Esophagus (tissue), 2 donors: ENCODE measurements around the gene HMX1. TPM values are rescaled to one million over a fixed set of nuclear protein-coding genes. Genes with fewer than 3 reads are reported as not detected.

ENCODE experiments used
- H3K27ac ChIP-seq, 2 donors: one replicate each; pipeline ENCODE4 v1.5.1; 2013; ENCODE audit warnings: low read depth in 2 of 2, mild to moderate bottlenecking in 2 of 2, inconsistent platforms in 1 of 2, low read length in 1 of 2, moderate library complexity in 1 of 2
- H3K27me3 ChIP-seq, 2 donors: one replicate each; pipeline ENCODE4 v1.6.1; 2013; ENCODE audit warnings: low read length in 2 of 2, control low read depth in 1 of 2, mild to moderate bottlenecking in 1 of 2; ENCODE audit not compliant: insufficient read depth in 2 of 2, control insufficient read depth in 1 of 2
- H3K36me3 ChIP-seq, 2 donors: one replicate each; pipeline ENCODE4 v1.6.1; 2013; ENCODE audit warnings: low read length in 1 of 2; ENCODE audit not compliant: control insufficient read depth in 2 of 2, insufficient read depth in 2 of 2
- H3K4me1 ChIP-seq, 2 donors: one replicate each; pipeline ENCODE4 v1.6.1; 2013; ENCODE audit warnings: low read length in 1 of 2; ENCODE audit not compliant: control insufficient read depth in 2 of 2, insufficient read depth in 2 of 2
- H3K4me3 ChIP-seq, 2 donors: one replicate each; pipeline ENCODE4 v1.5.1; 2013; ENCODE audit warnings: low read length in 2 of 2, mild to moderate bottlenecking in 2 of 2, low read depth in 1 of 2, moderate library complexity in 1 of 2
- H3K9me3 ChIP-seq, 2 donors: one replicate each; pipeline ENCODE4 v1.6.1; 2013; ENCODE audit warnings: mild to moderate bottlenecking in 2 of 2, low read depth in 1 of 2, low read length in 1 of 2, moderate library complexity in 1 of 2; ENCODE audit not compliant: control insufficient read depth in 2 of 2, insufficient read depth in 1 of 2
- WGBS, 2 donors: extraction: QIAGEN DNeasy Blood & Tissue Kit; methylation state at CpG; one replicate each; pipeline ENCODE4 v1.1.7; 2013; 5-methylcytosine and 5-hydroxymethylcytosine counted together
- polyA plus RNA-seq, 2 donors: library from polyadenylated mRNA; stranded (reverse); fragments of 200-250 nt; gene quantifications; one replicate each; pipeline ENCODE4 v1.2.3, GENCODE V29; 2013
- donor health status: healthy with polysubstance abuse.
- donor health status: Bipolar disorder and iron deficiency.

Gene HMX1
- polyA plus RNA-seq, 2 donors: not detected

GRCh38 chr4:8915201-8916200, 43.9 kb upstream of the HMX1 start:
- H3K36me3 ChIP-seq: no peaks in the 10 kb centered on the region
- H3K27ac ChIP-seq: no peak overlapping the region
- no peaks in the 10 kb centered on the region for H3K9me3 ChIP-seq
- no peak overlapping the region for H3K4me3 ChIP-seq
- no peaks in the 10 kb centered on the region for H3K4me1 ChIP-seq
- no peaks in the 10 kb centered on the region for H3K27me3 ChIP-seq
- 67 to 83% methylated on average over 23 to 27 of the region's 27 CpGs for WGBS, 2 donors

DNA sequence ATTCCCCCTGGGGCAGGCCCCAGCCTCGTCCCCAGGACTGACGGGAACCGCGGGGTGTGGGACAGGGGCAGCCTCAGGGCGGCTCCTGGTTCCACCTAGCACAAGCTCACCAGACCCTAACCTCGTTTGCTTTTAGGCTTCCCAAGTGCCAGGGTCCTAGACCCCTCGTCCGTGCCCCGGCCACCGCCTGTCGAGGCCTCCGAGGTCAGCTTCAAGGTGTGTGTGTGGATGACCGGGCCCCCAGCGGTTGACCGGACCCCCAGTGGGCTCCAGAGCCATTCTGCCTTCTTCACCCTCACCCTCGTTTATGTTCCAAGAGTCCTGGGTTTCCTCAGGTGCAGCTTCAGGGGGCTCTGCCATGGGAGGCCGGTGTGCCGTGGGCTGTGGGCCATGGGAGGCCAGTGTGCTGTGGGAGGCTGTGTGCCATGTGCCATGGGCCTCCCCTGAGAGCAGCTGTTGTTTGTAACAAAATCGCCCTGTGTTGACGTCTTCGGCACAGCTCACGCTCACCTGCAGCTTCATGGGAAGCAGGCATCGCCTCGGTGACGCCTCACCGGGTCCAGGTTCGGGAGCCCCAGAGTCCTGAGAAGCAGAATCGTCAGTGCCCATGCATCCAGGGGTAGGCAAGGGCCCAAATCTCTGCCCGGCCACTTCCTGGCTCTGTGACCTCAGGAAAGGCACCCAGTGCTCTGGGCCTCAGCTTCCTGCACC, 43.0 kb upstream of the HMX1 start:
- Histone ChIP-seq H3K27ac (no peak overlapping the region), H3K9me3 (no peaks in the 10 kb centered on the region), H3K4me1 (no peaks in the 10 kb centered on the region), H3K4me3 (no peak overlapping the region), H3K27me3 (no peaks in the 10 kb centered on the region), H3K36me3 (no peaks in the 10 kb centered on the region)
- WGBS, 2 donors: 75 to 81% methylated on average over 28 to 29 of the region's 29 CpGs

GRCh38 chr4:8913858-8914460, 42.3 kb upstream of the HMX1 start:
- Histone ChIP-seq H3K36me3 (no peaks in the 10 kb centered on the region), H3K9me3 (no peaks in the 10 kb centered on the region), H3K4me1 (no peaks in the 10 kb centered on the region), H3K27me3 (no peaks in the 10 kb centered on the region), H3K27ac (no peak overlapping the region), H3K4me3 (no peak overlapping the region)
- 64 to 71% methylated on average over 15 of the region's 15 CpGs for WGBS, 2 donors

- WGBS, 2 donors: 54 to 62% methylated on average over 24 of the region's 24 CpGs
Measured at GRCh38 chr4:8913121-8913857, 41.6 kb upstream of the HMX1 start.

GRCh38 chr4:8912506-8912905, 40.9 kb upstream of the HMX1 start:
- Histone ChIP-seq H3K27ac (no peak overlapping the region), H3K27me3 (no peaks in the 10 kb centered on the region), H3K4me1 (no peaks in the 10 kb centered on the region), H3K9me3 (no peaks in the 10 kb centered on the region), H3K36me3 (no peaks in the 10 kb centered on the region), H3K4me3 (no peak overlapping the region)
- WGBS, 2 donors: 81 to 83% methylated on average over 6 of the region's 6 CpGs

More at GRCh38 chr4:8913121-8913857, 41.6 kb upstream of the HMX1 start:
- no peak overlapping the region for H3K4me3 ChIP-seq
- no peak overlapping the region for H3K27ac ChIP-seq
- H3K36me3 ChIP-seq: no peaks in the 10 kb centered on the region
- no peaks in the 10 kb centered on the region for H3K27me3 ChIP-seq
- H3K4me1 ChIP-seq: no peaks in the 10 kb centered on the region
- H3K9me3 ChIP-seq: no peaks in the 10 kb centered on the region

GRCh38 chr4:8912089-8912455, 40.4 kb upstream of the HMX1 start:
- no peak overlapping the region for H3K27ac ChIP-seq
- no peak overlapping the region for H3K4me3 ChIP-seq
- no peaks in the 10 kb centered on the region for H3K36me3 ChIP-seq
- H3K4me1 ChIP-seq: no peaks in the 10 kb centered on the region
- H3K9me3 ChIP-seq: no peaks in the 10 kb centered on the region
- peaks cover 0 to 1% of the 10 kb centered on the region in 2 donors for H3K27me3 ChIP-seq
- WGBS, 2 donors: 68 to 71% methylated on average over 5 of the region's 5 CpGs

- WGBS, 2 donors: 69 to 72% methylated on average over 30 to 31 of the region's 31 CpGs
- no peaks in the 10 kb centered on the region for H3K9me3 ChIP-seq
Measured at GRCh38 chr4:8911316-8912088, 39.9 kb upstream of the HMX1 start.

GRCh38 chr4:8910822-8911315, 39.2 kb upstream of the HMX1 start:
- H3K9me3 ChIP-seq: no peaks in the 10 kb centered on the region
- H3K4me3 ChIP-seq: no peak overlapping the region
- WGBS, 2 donors: 50 to 52% methylated on average over 15 of the region's 15 CpGs
- peaks cover 0 to 5% of the 10 kb centered on the region in 2 donors for H3K27me3 ChIP-seq
- no peak overlapping the region for H3K27ac ChIP-seq
- no peaks in the 10 kb centered on the region for H3K4me1 ChIP-seq
- H3K36me3 ChIP-seq: no peaks in the 10 kb centered on the region

More at GRCh38 chr4:8911316-8912088, 39.9 kb upstream of the HMX1 start:
- H3K36me3 ChIP-seq: no peaks in the 10 kb centered on the region
- peaks cover 0 to 5% of the 10 kb centered on the region in 2 donors for H3K27me3 ChIP-seq
- no peaks in the 10 kb centered on the region for H3K4me1 ChIP-seq
- no peak overlapping the region for H3K27ac ChIP-seq
- H3K4me3 ChIP-seq: no peak overlapping the region
